ENCODE results near the gene TMBIM6.
"Not testable (repeated sequence)": the region's sequence is repeated elsewhere in the genome, so short reads cannot be mapped to it uniquely, and the experiment has no call there.

TMBIM6 gene

DNA sequence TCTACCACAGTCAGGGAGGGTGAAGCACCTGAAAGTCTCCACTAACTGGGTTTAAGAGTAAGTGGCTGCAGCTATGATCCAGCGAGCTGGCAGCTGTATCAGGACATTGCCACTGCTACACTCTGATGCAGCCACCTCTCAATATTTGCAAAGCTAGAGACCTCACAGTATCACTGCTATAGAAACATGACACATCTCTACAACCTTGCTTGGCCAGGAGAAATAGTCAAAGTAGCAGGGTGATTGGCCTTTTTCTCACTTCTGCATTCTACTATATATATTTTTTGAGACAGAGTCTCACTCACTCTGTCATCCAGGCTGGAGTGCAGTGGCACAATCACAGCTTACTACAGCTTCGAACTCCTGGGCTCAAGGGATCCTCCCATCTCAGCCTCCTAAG, 24.8 kb upstream of the TMBIM6 start:
- Histone ChIP-seq H3K79me2 (ENCODE audit: control insufficient read depth, insufficient read depth, low read length) (no peaks in the 10 kb centered on the region), H2BK15ac (replicated peaks; ENCODE audit: low read depth) (no peak overlapping the region), H2AK5ac (ENCODE audit: low read length) (no peak overlapping the region), H3K27ac (ENCODE audit: low read depth, low read length) (no peak overlapping the region), H3K4ac (ENCODE audit: low read depth, low read length) (no peak overlapping the region), H3K36me3 (ENCODE audit: control insufficient read depth, insufficient read depth, low read length) (no peaks in the 10 kb centered on the region), H3K79me1 (ENCODE audit: low read length) (no peaks in the 10 kb centered on the region), H3K9ac (ENCODE audit: low read length) (no peak overlapping the region), H3K4me3 (ENCODE audit: low read length) (no peak overlapping the region), H3K56ac (ENCODE audit: low read length) (no peak overlapping the region), H2BK5ac (ENCODE audit: low read length) (no peak overlapping the region), H4K8ac (ENCODE audit: low read depth, low read length) (no peak overlapping the region), H3K4me2 (ENCODE audit: low read length) (no peak overlapping the region), H3K23ac (ENCODE audit: low read length) (no peak overlapping the region), H3K4me1 (ENCODE audit: control insufficient read depth, low read depth, low read length) (no peaks in the 10 kb centered on the region), H3K27me3 (ENCODE audit: insufficient read depth, low read length, poor library complexity) (no peaks in the 10 kb centered on the region), H2BK120ac (ENCODE audit: low read depth, low read length) (no peak overlapping the region), H3K18ac (ENCODE audit: low read length) (no peak overlapping the region), H4K5ac (ENCODE audit: low read length) (no peak overlapping the region)
- WGBS (ENCODE audit: extremely low coverage, insufficient coverage, low lambda C conversion rate), result no CpG with 5 or more reads among the region's 2 CpGs
- no peak for DNase-seq

DNA sequence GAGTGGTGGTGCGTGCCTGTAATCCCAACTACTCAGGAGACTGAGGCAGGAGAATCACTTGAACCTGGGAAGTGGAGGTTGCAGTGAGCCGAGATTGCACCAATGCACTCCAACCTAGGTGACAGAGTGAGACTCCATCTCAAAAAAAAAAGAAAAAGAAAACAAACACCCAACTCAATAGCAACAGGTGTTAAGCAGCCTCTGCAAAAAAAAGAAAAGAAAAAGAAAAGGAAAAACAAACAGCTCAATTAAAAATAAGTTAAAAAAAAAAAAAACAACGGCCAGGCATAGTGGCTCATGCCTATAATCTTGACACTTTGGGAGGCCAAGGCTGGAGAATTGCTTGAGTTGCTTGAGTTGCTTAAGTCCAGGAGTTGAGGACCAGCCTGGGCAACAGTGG, 23.6 kb upstream of the TMBIM6 start:
- not testable (repeated sequence) for DNase-seq; H3K27ac ChIP-seq (ENCODE audit: low read depth, low read length); H3K18ac ChIP-seq (ENCODE audit: low read length); H2AK5ac ChIP-seq (ENCODE audit: low read length); H2BK15ac ChIP-seq (replicated peaks; ENCODE audit: low read depth); H3K9ac ChIP-seq (ENCODE audit: low read length); H3K27me3 ChIP-seq (ENCODE audit: insufficient read depth, low read length, poor library complexity); H3K79me2 ChIP-seq (ENCODE audit: control insufficient read depth, insufficient read depth, low read length); H4K5ac ChIP-seq (ENCODE audit: low read length); H3K4ac ChIP-seq (ENCODE audit: low read depth, low read length); H3K4me3 ChIP-seq (ENCODE audit: low read length); H4K8ac ChIP-seq (ENCODE audit: low read depth, low read length); H2BK120ac ChIP-seq (ENCODE audit: low read depth, low read length); H3K4me2 ChIP-seq (ENCODE audit: low read length); H3K56ac ChIP-seq (ENCODE audit: low read length); H3K79me1 ChIP-seq (ENCODE audit: low read length); H3K23ac ChIP-seq (ENCODE audit: low read length); H2BK5ac ChIP-seq (ENCODE audit: low read length); H3K36me3 ChIP-seq (ENCODE audit: control insufficient read depth, insufficient read depth, low read length); H3K4me1 ChIP-seq (ENCODE audit: control insufficient read depth, low read depth, low read length)
- WGBS (ENCODE audit: extremely low coverage, insufficient coverage, low lambda C conversion rate), result no CpG with 5 or more reads among the region's 3 CpGs

DNA sequence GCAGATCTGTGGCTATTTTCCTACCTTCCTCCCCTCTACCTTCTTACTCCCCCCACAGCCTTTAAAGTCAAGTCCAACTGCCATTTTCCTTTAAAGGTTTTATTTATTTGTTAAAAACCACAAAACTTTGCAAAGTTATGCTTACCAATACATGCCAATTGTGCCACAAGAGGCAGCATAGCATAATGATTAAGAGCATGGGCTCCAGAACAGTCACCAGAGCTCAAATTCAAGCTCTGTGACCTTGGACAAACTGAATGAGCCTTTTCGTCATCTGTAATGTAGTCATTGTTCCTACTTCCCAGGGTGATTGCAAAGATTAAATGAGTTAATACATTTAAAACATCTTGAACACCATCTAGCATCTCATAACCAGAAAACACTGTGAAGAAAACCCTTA, 21.1 kb upstream of the TMBIM6 start:
- Histone ChIP-seq H3K79me1 (ENCODE audit: low read length) (no peaks in the 10 kb centered on the region), H3K27ac (ENCODE audit: low read depth, low read length) (no peak overlapping the region), H4K5ac (ENCODE audit: low read length) (no peak overlapping the region), H2BK15ac (replicated peaks; ENCODE audit: low read depth) (no peak overlapping the region), H2BK120ac (ENCODE audit: low read depth, low read length) (no peak overlapping the region), H3K4me1 (ENCODE audit: control insufficient read depth, low read depth, low read length) (no peaks in the 10 kb centered on the region), H3K23ac (ENCODE audit: low read length) (no peak overlapping the region), H3K4me2 (ENCODE audit: low read length) (no peak overlapping the region), H2BK5ac (ENCODE audit: low read length) (no peak overlapping the region), H3K4ac (ENCODE audit: low read depth, low read length) (no peak overlapping the region), H4K8ac (ENCODE audit: low read depth, low read length) (no peak overlapping the region), H3K9ac (ENCODE audit: low read length) (no peak overlapping the region), H2AK5ac (ENCODE audit: low read length) (no peak overlapping the region), H3K56ac (ENCODE audit: low read length) (no peak overlapping the region), H3K27me3 (ENCODE audit: insufficient read depth, low read length, poor library complexity) (no peaks in the 10 kb centered on the region), H3K79me2 (ENCODE audit: control insufficient read depth, insufficient read depth, low read length) (no peaks in the 10 kb centered on the region), H3K4me3 (ENCODE audit: low read length) (no peak overlapping the region), H3K18ac (ENCODE audit: low read length) (no peak overlapping the region), H3K36me3 (ENCODE audit: control insufficient read depth, insufficient read depth, low read length) (no peaks in the 10 kb centered on the region)
- no CpG with 5 or more reads among the region's 1 CpG for WGBS (ENCODE audit: extremely low coverage, insufficient coverage, low lambda C conversion rate)
- DNase-seq, result no peak

DNA sequence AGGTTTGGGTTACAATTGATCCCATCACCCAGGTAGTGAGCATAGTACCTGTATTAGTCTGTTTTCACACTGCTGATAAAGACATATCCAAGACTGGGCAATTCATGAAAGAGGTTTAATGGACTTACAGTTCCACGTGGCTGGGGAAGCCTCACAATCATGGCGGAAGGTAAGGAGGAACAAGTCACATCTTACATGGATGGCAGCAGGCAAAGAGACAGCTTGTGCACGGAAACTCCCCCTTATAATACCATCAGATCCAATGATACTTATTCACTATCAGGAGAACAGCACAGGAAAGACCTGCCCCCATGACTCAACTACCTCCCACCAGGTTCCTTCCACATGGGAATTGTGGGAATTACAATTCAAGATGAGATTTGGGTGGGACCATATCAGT, 20.0 kb upstream of the TMBIM6 start:
- not testable (repeated sequence) for H3K79me2 ChIP-seq (ENCODE audit: control insufficient read depth, insufficient read depth, low read length); H3K4ac ChIP-seq (ENCODE audit: low read depth, low read length); H3K79me1 ChIP-seq (ENCODE audit: low read length); H3K4me3 ChIP-seq (ENCODE audit: low read length); H3K18ac ChIP-seq (ENCODE audit: low read length); H2BK5ac ChIP-seq (ENCODE audit: low read length); H2AK5ac ChIP-seq (ENCODE audit: low read length); H3K4me1 ChIP-seq (ENCODE audit: control insufficient read depth, low read depth, low read length); DNase-seq; H3K36me3 ChIP-seq (ENCODE audit: control insufficient read depth, insufficient read depth, low read length); H3K27me3 ChIP-seq (ENCODE audit: insufficient read depth, low read length, poor library complexity); H4K5ac ChIP-seq (ENCODE audit: low read length); H3K27ac ChIP-seq (ENCODE audit: low read depth, low read length); H4K8ac ChIP-seq (ENCODE audit: low read depth, low read length); H2BK15ac ChIP-seq (replicated peaks; ENCODE audit: low read depth); H3K9ac ChIP-seq (ENCODE audit: low read length); H3K4me2 ChIP-seq (ENCODE audit: low read length); H2BK120ac ChIP-seq (ENCODE audit: low read depth, low read length); H3K23ac ChIP-seq (ENCODE audit: low read length); H3K56ac ChIP-seq (ENCODE audit: low read length)
- WGBS (ENCODE audit: extremely low coverage, insufficient coverage, low lambda C conversion rate), result no CpG with 5 or more reads among the region's 3 CpGs

DNA sequence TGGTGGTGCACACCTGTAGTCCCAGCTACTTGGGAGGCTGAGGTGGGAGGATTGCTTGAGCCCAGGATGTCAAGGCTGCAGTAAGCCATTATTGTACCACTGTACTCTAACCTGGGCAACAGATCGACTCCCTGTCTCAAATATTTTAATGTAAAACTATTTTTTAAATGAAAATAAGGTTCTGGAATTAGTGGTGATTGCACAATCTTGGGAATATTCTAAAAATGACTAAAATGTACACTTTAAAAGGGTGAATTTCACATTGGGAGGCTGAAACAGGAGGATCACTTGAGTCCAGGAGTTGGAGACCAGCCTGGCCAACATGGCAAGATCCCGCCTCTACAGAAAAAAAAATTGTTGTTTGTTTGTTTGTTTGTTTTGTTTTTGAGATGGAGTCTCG, 12.9 kb upstream of the TMBIM6 start:
- Histone ChIP-seq H3K56ac (ENCODE audit: low read length) (no peak overlapping the region), H2BK120ac (ENCODE audit: low read depth, low read length) (no peak overlapping the region), H3K79me1 (ENCODE audit: low read length) (no peaks in the 10 kb centered on the region), H3K79me2 (ENCODE audit: control insufficient read depth, insufficient read depth, low read length) (no peaks in the 10 kb centered on the region), H3K4me3 (ENCODE audit: low read length) (no peak overlapping the region), H3K27ac (ENCODE audit: low read depth, low read length) (no peak overlapping the region), H3K36me3 (ENCODE audit: control insufficient read depth, insufficient read depth, low read length) (no peaks in the 10 kb centered on the region), H3K18ac (ENCODE audit: low read length) (no peak overlapping the region), H3K23ac (ENCODE audit: low read length) (no peak overlapping the region), H2BK15ac (replicated peaks; ENCODE audit: low read depth) (no peak overlapping the region), H2AK5ac (ENCODE audit: low read length) (no peak overlapping the region), H3K27me3 (ENCODE audit: insufficient read depth, low read length, poor library complexity) (no peaks in the 10 kb centered on the region), H4K5ac (ENCODE audit: low read length) (no peak overlapping the region), H3K9ac (ENCODE audit: low read length) (no peak overlapping the region), H4K8ac (ENCODE audit: low read depth, low read length) (no peak overlapping the region), H3K4me2 (ENCODE audit: low read length) (no peak overlapping the region), H3K4ac (ENCODE audit: low read depth, low read length) (no peak overlapping the region), H2BK5ac (ENCODE audit: low read length) (no peak overlapping the region), H3K4me1 (ENCODE audit: control insufficient read depth, low read depth, low read length) (no peaks in the 10 kb centered on the region)
- DNase-seq, result no peak
- WGBS (ENCODE audit: extremely low coverage, insufficient coverage, low lambda C conversion rate), result no CpG with 5 or more reads among the region's 3 CpGs

DNA sequence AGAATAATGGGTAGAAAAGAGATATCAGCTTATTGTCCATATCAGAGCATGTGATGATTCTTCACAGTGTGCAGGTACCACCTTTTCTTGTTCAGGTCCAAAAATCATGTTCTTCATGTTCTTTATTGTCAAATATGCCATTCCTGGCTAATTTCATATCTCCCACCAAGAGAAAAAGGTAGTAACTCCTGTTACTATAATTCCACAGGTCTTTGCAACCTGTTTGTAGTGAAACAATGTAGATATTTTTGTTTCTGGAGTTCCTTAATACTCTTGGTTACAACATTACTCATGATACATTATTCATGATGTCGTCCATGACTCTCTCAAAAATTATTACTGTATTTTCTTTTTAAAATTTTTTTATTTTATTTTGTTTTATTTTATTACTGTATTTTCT, 11.3 kb upstream of the TMBIM6 start:
- WGBS (ENCODE audit: extremely low coverage, insufficient coverage, low lambda C conversion rate), result no CpG with 5 or more reads among the region's 1 CpG
- no peaks in the 10 kb centered on the region for H3K79me1 ChIP-seq (ENCODE audit: low read length)

More for the DNA sequence above, 11.3 kb upstream of the TMBIM6 start:
- no peak overlapping the region for H4K8ac ChIP-seq (ENCODE audit: low read depth, low read length)
- no peak overlapping the region for H2BK120ac ChIP-seq (ENCODE audit: low read depth, low read length)
- H3K4me3 ChIP-seq (ENCODE audit: low read length), result no peak overlapping the region
- no peak for DNase-seq
- no peaks in the 10 kb centered on the region for H3K4me1 ChIP-seq (ENCODE audit: control insufficient read depth, low read depth, low read length)
- H3K4ac ChIP-seq (ENCODE audit: low read depth, low read length), result no peak overlapping the region
- H3K4me2 ChIP-seq (ENCODE audit: low read length), result no peak overlapping the region
- no peak overlapping the region for H2BK15ac ChIP-seq (replicated peaks; ENCODE audit: low read depth)
- no peak overlapping the region for H4K5ac ChIP-seq (ENCODE audit: low read length)
- H3K18ac ChIP-seq (ENCODE audit: low read length), result no peak overlapping the region
- no peak overlapping the region for H2BK5ac ChIP-seq (ENCODE audit: low read length)
- H3K9ac ChIP-seq (ENCODE audit: low read length), result no peak overlapping the region
- H2AK5ac ChIP-seq (ENCODE audit: low read length), result no peak overlapping the region
- H3K79me2 ChIP-seq (ENCODE audit: control insufficient read depth, insufficient read depth, low read length), result no peaks in the 10 kb centered on the region
- no peak overlapping the region for H3K27ac ChIP-seq (ENCODE audit: low read depth, low read length)
- no peak overlapping the region for H3K56ac ChIP-seq (ENCODE audit: low read length)
- no peaks in the 10 kb centered on the region for H3K27me3 ChIP-seq (ENCODE audit: insufficient read depth, low read length, poor library complexity)
- H3K36me3 ChIP-seq (ENCODE audit: control insufficient read depth, insufficient read depth, low read length), result no peaks in the 10 kb centered on the region
- no peak overlapping the region for H3K23ac ChIP-seq (ENCODE audit: low read length)
